HEK293 (cell line): ENCODE measurements around the gene RPL23.

Experiments
- CTCF ChIA-PET: fragments of 350-600 bp; formaldehyde crosslinking; extraction: SDS; loops from one replicate; lab custom pipeline; 2021; ENCODE audit warnings: antibody characterized with exemption; lab: Yijun Ruan, JAX
- POLR2A ChIA-PET: fragments of 300-600 bp; formaldehyde crosslinking; extraction: SDS; loops from one replicate; lab custom pipeline; 2020; ENCODE audit warnings: antibody characterized with exemption, inconsistent platforms; lab: Yijun Ruan, JAX
- H3K27ac ChIP-seq: fragments of 200-500 bp; sonication (Bioruptor generic); 2 replicates; pipeline ENCODE4 v1.5.1; 2014; ENCODE audit warnings: low read depth, low read length, control low read depth, inconsistent platforms; ENCODE audit errors: extremely low read depth
- H3K36me3 ChIP-seq, 2 experiments: fragments of 200-500 bp in 1 of 2; sonication (Bioruptor generic) in 1 of 2; 1 replicate in 1 of 2; 2 replicates in 1 of 2; pipeline ENCODE4 v1.5.1; 2014 to 2017; ENCODE audit warnings: inconsistent platforms in 2 of 2, low read length in 2 of 2; ENCODE audit not compliant: control insufficient read depth in 2 of 2, insufficient read depth in 1 of 2
- H3K4me1 ChIP-seq: fragments of 200-500 bp; sonication (Bioruptor generic); 2 replicates; pipeline ENCODE4 v1.5.1; 2014; ENCODE audit warnings: mild to moderate bottlenecking, low read length, inconsistent platforms; ENCODE audit not compliant: control insufficient read depth, insufficient read depth
- H3K4me3 ChIP-seq: 2 replicates; pipeline ENCODE4 v1.5.1; 2011; ENCODE audit warnings: low read depth, mild to moderate bottlenecking, control low read depth, low read length, moderate library complexity
- H3K9me3 ChIP-seq: fragments of 200-500 bp; sonication (Bioruptor generic); 2 replicates; pipeline ENCODE4 v1.5.1; 2014; ENCODE audit warnings: low read depth, low read length, inconsistent platforms; ENCODE audit not compliant: control insufficient read depth, insufficient read depth
- FEZF1 ChIP-seq: fragments of 450-650 bp; formaldehyde crosslinking; IDR thresholded peaks from 2 replicates; pipeline ENCODE4 v1.5.1; 2016; ENCODE audit warnings: missing biosample characterization, missing genetic modification characterization
- HOXC10 ChIP-seq: sonication (generic); formaldehyde crosslinking; IDR thresholded peaks from 2 replicates; pipeline ENCODE4 v1.8.1; 2023; ENCODE audit warnings: mild to moderate bottlenecking, missing genetic modification reagents
- KLF1 ChIP-seq: fragments of 450-650 bp; formaldehyde crosslinking; IDR thresholded peaks from 2 replicates; pipeline ENCODE4 v1.5.1; 2016; ENCODE audit warnings: missing biosample characterization, missing genetic modification characterization
- YY1 ChIP-seq: fragments of 450-650 bp; formaldehyde crosslinking; IDR thresholded peaks from 2 replicates; pipeline ENCODE4 v1.5.1; 2018; ENCODE audit warnings: missing biosample characterization, missing genetic modification characterization
- YY2 ChIP-seq: fragments of 450-650 bp; formaldehyde crosslinking; IDR thresholded peaks from 2 replicates; pipeline ENCODE4 v1.5.1; 2016; ENCODE audit warnings: missing biosample characterization, missing genetic modification characterization
- ZBTB21 ChIP-seq: fragments of 450-650 bp; formaldehyde crosslinking; IDR thresholded peaks from 2 replicates; pipeline ENCODE4 v1.5.1; 2017; ENCODE audit warnings: missing biosample characterization, missing genetic modification characterization
- ZBTB6 ChIP-seq: fragments of 450-650 bp; formaldehyde crosslinking; IDR thresholded peaks from 2 replicates; pipeline ENCODE4 v1.5.1; 2017; ENCODE audit warnings: missing biosample characterization, missing genetic modification characterization
- ZIC2 ChIP-seq: fragments of 450-650 bp; formaldehyde crosslinking; IDR thresholded peaks from 2 replicates; pipeline ENCODE4 v1.5.1; 2016; ENCODE audit warnings: missing biosample characterization, missing genetic modification characterization
- ZNF274 ChIP-seq, 2 experiments: fragments of 200-500 bp in 1 of 2; fragments of 450-650 bp in 1 of 2; sonication (Bioruptor generic) in 1 of 2; formaldehyde crosslinking in 1 of 2; IDR thresholded peaks; 2 replicates each; pipeline versions ENCODE4 v1.5.1 to v1.6.1; 2014 to 2016; ENCODE audit warnings: borderline replicate concordance in 1 of 2, inconsistent platforms in 1 of 2, low read length in 1 of 2, missing biosample characterization in 1 of 2, missing genetic modification characterization in 1 of 2
- ZNF280D ChIP-seq: fragments of 450-650 bp; formaldehyde crosslinking; IDR thresholded peaks from 2 replicates; pipeline ENCODE4 v1.5.1; 2016; ENCODE audit warnings: missing biosample characterization, missing genetic modification characterization
- ZNF311 ChIP-seq: fragments of 450-650 bp; formaldehyde crosslinking; IDR thresholded peaks from 2 replicates; pipeline ENCODE4 v1.5.1; 2017; ENCODE audit warnings: missing biosample characterization, missing genetic modification characterization, borderline replicate concordance
- ZNF354C ChIP-seq: fragments of 450-650 bp; formaldehyde crosslinking; IDR thresholded peaks from 2 replicates; pipeline ENCODE4 v1.5.1; 2016; ENCODE audit warnings: missing biosample characterization, missing genetic modification characterization, low read depth, borderline replicate concordance
- ZNF510 ChIP-seq: fragments of 450-650 bp; formaldehyde crosslinking; IDR thresholded peaks from 2 replicates; pipeline ENCODE4 v1.5.1; 2018; ENCODE audit warnings: mild to moderate bottlenecking, missing genetic modification characterization, missing biosample characterization; ENCODE audit not compliant: insufficient replicate concordance
- ZNF513 ChIP-seq: fragments of 450-650 bp; IDR thresholded peaks from 2 replicates; pipeline ENCODE4 v1.5.1; 2018; ENCODE audit warnings: missing biosample characterization, missing genetic modification characterization
- ZNF561 ChIP-seq: fragments of 450-650 bp; IDR thresholded peaks from 2 replicates; pipeline ENCODE4 v1.5.1; 2018; ENCODE audit warnings: missing biosample characterization, missing genetic modification characterization, borderline replicate concordance
- ZNF596 ChIP-seq: fragments of 450-650 bp; IDR thresholded peaks from 2 replicates; pipeline ENCODE4 v1.5.0; 2018; ENCODE audit warnings: missing biosample characterization, mild to moderate bottlenecking, missing genetic modification characterization, moderate library complexity
- ZNF600 ChIP-seq: fragments of 450-650 bp; formaldehyde crosslinking; IDR thresholded peaks from 2 replicates; pipeline ENCODE4 v1.5.1; 2016; ENCODE audit warnings: missing biosample characterization, missing genetic modification characterization
- ZNF621 ChIP-seq: fragments of 450-650 bp; formaldehyde crosslinking; IDR thresholded peaks from 2 replicates; pipeline ENCODE4 v1.5.1; 2017; ENCODE audit warnings: missing biosample characterization, missing genetic modification characterization
- ZNF629 ChIP-seq: fragments of 450-650 bp; formaldehyde crosslinking; IDR thresholded peaks from 2 replicates; pipeline ENCODE4 v1.5.1; 2017; ENCODE audit warnings: missing biosample characterization, missing genetic modification characterization
- ZSCAN30 ChIP-seq: fragments of 450-650 bp; IDR thresholded peaks from 2 replicates; pipeline ENCODE4 v1.5.1; 2018; ENCODE audit warnings: missing biosample characterization, mild to moderate bottlenecking, missing genetic modification characterization, moderate library complexity

RPL23 gene

GRCh38 chr17:38885044-38885727, 31.7 kb upstream of the RPL23 start (continued):
- TF ChIP-seq ZNF513 (tag by site-specific recombination) = no peak
- TF ChIP-seq YY2 = no peak
- TF ChIP-seq ZNF621 (tag by site-specific recombination) = no peak
- TF ChIP-seq ZIC2 (tag by site-specific recombination) = 0 out of 2 replicates have a peak, but pooled peaks have one; percentile 17
- no peak for TF ChIP-seq ZSCAN30 (tag by site-specific recombination)
- no peak for TF ChIP-seq ZBTB6 (tag by site-specific recombination)

- Histone ChIP-seq H3K9me3 (no peaks in the 10 kb centered on the region), H3K36me3 (peaks cover 4 to 34% of the 10 kb centered on the region in 2 experiments; a peak in 2 of 3 replicates), H3K4me1 (peaks cover 26% of the 10 kb centered on the region), H3K4me3 (no peak overlapping the region), H3K27ac (no peak overlapping the region)
- TF ChIP-seq ZBTB21 = no peak
- TF ChIP-seq FEZF1 = peak; percentile 71
- POLR2A ChIA-PET = no interaction called here
- CTCF ChIA-PET = interaction anchor here (0.6 kb wide), 2 partner anchors 11 to 299 kb away, joined by 3 read pairs; no protein-coding TSS in a partner anchor
These were observed 30.3 kb upstream of the RPL23 start for GRCh38 chr17:38883592-38884526.

GRCh38 chr17:38882870-38883269, 29.3 kb upstream of the RPL23 start:
- Histone ChIP-seq H3K36me3 (peaks cover 4 to 39% of the 10 kb centered on the region in 2 experiments; a peak in 2 of 3 replicates), H3K27ac (no peak overlapping the region), H3K4me1 (peaks cover 26% of the 10 kb centered on the region), H3K9me3 (no peaks in the 10 kb centered on the region), H3K4me3 (no peak overlapping the region)
- ChIA-PET POLR2A (interaction anchor here (1.8 kb wide), 1 partner anchor 13 kb away, joined by 24 read pairs; the partner anchor contains the start of gene LASP1), CTCF (interaction anchor here (1.4 kb wide), 1 partner anchor 21 kb away, joined by 3 read pairs; no protein-coding TSS in a partner anchor)
- no peak for TF ChIP-seq ZNF629 (tag by site-specific recombination)
- peak; percentile 74 for TF ChIP-seq KLF1 (tag by site-specific recombination)
- no peak for TF ChIP-seq ZNF510 (tag by site-specific recombination)
- TF ChIP-seq ZNF274 (IDR thresholded peaks at IDR 0.05; ENCODE audit: low read length) = no peak
- TF ChIP-seq ZNF274 (tag by site-specific recombination; IDR thresholded peaks at IDR 0.05; ENCODE audit: borderline replicate concordance) = no peak

- Histone ChIP-seq H3K4me1 (peaks cover 30% of the 10 kb centered on the region), H3K9me3 (no peaks in the 10 kb centered on the region), H3K4me3 (no peak overlapping the region), H3K36me3 (peaks cover 4 to 35% of the 10 kb centered on the region in 2 experiments; a peak in 2 of 3 replicates), H3K27ac (peak overlapping the region; percentile 51; the same call in 1 of the 2 replicates)
- CTCF ChIA-PET = interaction anchor here (0.6 to 1.4 kb wide), 5 partner anchors 10 to 359 kb away, joined by 3 to 8 read pairs (median 4); no protein-coding TSS in a partner anchor
- POLR2A ChIA-PET = interaction anchor here (1.0 to 1.8 kb wide), 2 partner anchors 12 to 28 kb away, joined by 3 to 24 read pairs; partner anchors contain the start of gene LASP1
- no peak for TF ChIP-seq ZNF354C (tag by site-specific recombination)
- TF ChIP-seq ZNF311 = no peak
- no peak; the same call in 1 of the 2 replicates for TF ChIP-seq ZNF280D (tag by site-specific recombination)
- TF ChIP-seq ZIC2 (tag by site-specific recombination) = peak; percentile 81
- no peak; the same call in 1 of the 2 replicates for TF ChIP-seq ZNF596
- no peak for TF ChIP-seq YY1 (tag by site-specific recombination)
- TF ChIP-seq ZNF600 = peak; percentile 44; the same call in 1 of the 2 replicates
- TF ChIP-seq ZNF561 = peak; percentile 96; the same call in 1 of the 2 replicates
- TF ChIP-seq HOXC10 (CRISPR knock-in tag) = no peak
These were observed 28.2 kb upstream of the RPL23 start for GRCh38 chr17:38881600-38882191.
